H1 (cell line): ENCODE results near the gene SPTBN1. TPM values are rescaled to one million over a fixed set of nuclear protein-coding genes. Genes with fewer than 3 reads are reported as not detected.

Experiments
- MAFK ChIP-seq: IDR thresholded peaks from 2 replicates; pipeline ENCODE4 v1.6.1; 2012; ENCODE audit warnings: low read depth, mild to moderate bottlenecking, improper control_type of control experiment, low read length
- polyA plus RNA-seq, 7 experiments: library from polyadenylated mRNA; depleted of rRNA in 3 of 7; stranded (reverse) in 5 of 7; unstranded in 2 of 7; fragments of >200 nt in 5 of 7; fragments of 200-250 nt in 2 of 7; gene quantifications; 1 replicate in 5 of 7; 2 replicates in 1 of 7; 4 replicates in 1 of 7; pipeline versions ENCODE4 v1.2.1 to v1.2.3, GENCODE V29; 2011 to 2013; ENCODE audit warnings: missing spikeins in 2 of 7, mixed read lengths in 2 of 7
- total RNA-seq: library from RNA; stranded (reverse); fragmentation: NEBNext Ultra II Directional; extraction: Animal tissue kit (Norgen Biotek cat#: 25700); gene quantifications from 2 replicates; pipeline ENCODE4 v1.2.1, GENCODE V29; 2021

Gene SPTBN1
- total and polyA plus RNA-seq, 2 of the 8 experiments (the other 6 are each of a cell fraction or from before 2014, with no cell fraction given): 31.8 to 180 TPM

- no peak for TF ChIP-seq MAFK
These were observed 112.8 kb downstream of the SPTBN1 start (continued) for GRCh38 chr2:54568876-54569321.
